Stomach (tissue), 4 donors: ENCODE data around the gene FZD7.

ENCODE experiments used
- CTCF ChIP-seq, 7 experiments: fragments of 450-650 bp in 4 of 7; fragments of 200-600 bp in 3 of 7; sonication (generic) in 3 of 7; IDR thresholded peaks; one replicate each; pipeline ENCODE4 v1.5.1; 2016 to 2019; ENCODE audit warnings: antibody characterized with exemption in 7 of 7, control low read depth in 2 of 7, mild to moderate bottlenecking in 1 of 7
- POLR2A ChIP-seq, 4 donors: fragments of 450-650 bp; IDR thresholded peaks; one replicate each; pipeline ENCODE4 v1.6.1; 2016; ENCODE audit warnings: antibody characterized with exemption in 4 of 4, control low read depth in 2 of 4, mild to moderate bottlenecking in 1 of 4, moderate library complexity in 1 of 4

GRCh38 chr2:202049840-202050239 is 16.2 kb downstream of the FZD7 start:
- TF ChIP-seq CTCF (IDR thresholded peaks at IDR 0.05): no peak
- TF ChIP-seq POLR2A (IDR thresholded peaks at IDR 0.05): no peak
